Adipocyte (in vitro differentiated cells): ENCODE data around the gene MADCAM1.

Experiments
- DNase-seq: peaks from one replicate; pipeline ENCODE4 v3.0.0-alpha.2; 2015; ENCODE audit warnings: low read depth
- H3K27me3 ChIP-seq: replicated peaks from 2 replicates; pipeline ENCODE4 v1.7.0; 2013; ENCODE audit warnings: mild to moderate bottlenecking, low read length, moderate library complexity; ENCODE audit not compliant: control insufficient read depth, insufficient read depth
- H3K36me3 ChIP-seq: 2 replicates; pipeline ENCODE4 v1.7.0; 2013; ENCODE audit warnings: low read length, mild to moderate bottlenecking, moderate library complexity; ENCODE audit not compliant: control insufficient read depth, insufficient read depth, severe bottlenecking
- H3K4me1 ChIP-seq: 2 replicates; pipeline ENCODE4 v1.7.0; 2013; ENCODE audit warnings: mild to moderate bottlenecking, low read length, moderate library complexity; ENCODE audit not compliant: control insufficient read depth, insufficient read depth
- H3K4me3 ChIP-seq: 2 replicates; pipeline ENCODE4 v1.7.0; 2013; ENCODE audit warnings: mild to moderate bottlenecking, low read length, moderate library complexity
- H3K9ac ChIP-seq: 2 replicates; pipeline ENCODE4 v1.7.0; 2013; ENCODE audit warnings: mild to moderate bottlenecking, low read length, moderate library complexity
- H3K9me3 ChIP-seq: 2 replicates; pipeline ENCODE4 v1.7.0; 2013; ENCODE audit warnings: mild to moderate bottlenecking, low read length, moderate library complexity; ENCODE audit not compliant: control insufficient read depth

Gene MADCAM1

GRCh38 chr19:506404-507285, 10.4 kb downstream of the MADCAM1 start:
- DNase-seq, result peak; percentile 100
- H3K9me3 ChIP-seq, result no peaks in the 10 kb centered on the region

GRCh38 chr19:507286-508203, 11.3 kb downstream of the MADCAM1 start, which contains the start of gene TPGS1:
Gene TPGS1, plus strand, starts transcription at chr19:507497. Its CDS starts 10 bp downstream, at chr19:507507.
- Histone ChIP-seq H3K9me3 (no peaks in the 10 kb centered on the region), H3K27me3 (no peaks in the 10 kb centered on the region), H3K4me3 (peak within 1 kb of the TSS; percentile 90), H3K9ac (peak within 1 kb of the TSS; percentile 99), H3K36me3 (peaks cover 6% of the 10 kb centered on the region), H3K4me1 (peaks cover 24% of the 10 kb centered on the region)
- DNase-seq, result peak; percentile 90

More at GRCh38 chr19:506404-507285, 10.4 kb downstream of the MADCAM1 start:
- peaks cover 24% of the 10 kb centered on the region for H3K4me1 ChIP-seq
- H3K9ac ChIP-seq, result peak overlapping the region; percentile 99
- H3K4me3 ChIP-seq, result peak overlapping the region; percentile 90
- H3K27me3 ChIP-seq, result no peaks in the 10 kb centered on the region
- H3K36me3 ChIP-seq, result peaks cover 6% of the 10 kb centered on the region

GRCh38 chr19:508204-509150, 12.2 kb downstream of the MADCAM1 start:
- peak overlapping the region; percentile 90 for H3K4me3 ChIP-seq
- no peaks in the 10 kb centered on the region for H3K9me3 ChIP-seq
- H3K9ac ChIP-seq, result peak overlapping the region; percentile 99
- no peaks in the 10 kb centered on the region for H3K27me3 ChIP-seq
- peaks cover 24% of the 10 kb centered on the region for H3K4me1 ChIP-seq
- DNase-seq, result no peak
- peaks cover 6% of the 10 kb centered on the region for H3K36me3 ChIP-seq

GRCh38 chr19:510606-511100, 14.4 kb downstream of the MADCAM1 start:
- Histone ChIP-seq H3K36me3 (peaks cover 15% of the 10 kb centered on the region), H3K9me3 (no peaks in the 10 kb centered on the region), H3K4me3 (no peak overlapping the region), H3K27me3 (no peaks in the 10 kb centered on the region), H3K4me1 (peaks cover 24% of the 10 kb centered on the region), H3K9ac (peak overlapping the region; percentile 68)
- peak; percentile 96 for DNase-seq

- no peaks in the 10 kb centered on the region for H3K27me3 ChIP-seq
- peak overlapping the region; percentile 68 for H3K9ac ChIP-seq
- peak; percentile 76 for DNase-seq
- H3K9me3 ChIP-seq, result no peaks in the 10 kb centered on the region
- H3K4me1 ChIP-seq, result peaks cover 23% of the 10 kb centered on the region
- H3K36me3 ChIP-seq, result peaks cover 15% of the 10 kb centered on the region
- H3K4me3 ChIP-seq, result no peak overlapping the region
These were observed 15.0 kb downstream of the MADCAM1 start for GRCh38 chr19:511101-511851.

- Histone ChIP-seq H3K36me3 (peaks cover 15% of the 10 kb centered on the region), H3K9ac (no peak overlapping the region), H3K27me3 (no peaks in the 10 kb centered on the region), H3K4me1 (peaks cover 21% of the 10 kb centered on the region), H3K4me3 (no peak overlapping the region), H3K9me3 (no peaks in the 10 kb centered on the region)
- no peak for DNase-seq
These were observed 16.5 kb downstream of the MADCAM1 start for GRCh38 chr19:512547-513365.

- peaks cover 15% of the 10 kb centered on the region for H3K36me3 ChIP-seq
- H3K4me1 ChIP-seq, result peaks cover 13% of the 10 kb centered on the region
- no peak overlapping the region for H3K9ac ChIP-seq
- no peaks in the 10 kb centered on the region for H3K27me3 ChIP-seq
- H3K4me3 ChIP-seq, result no peak overlapping the region
- no peak for DNase-seq
- H3K9me3 ChIP-seq, result no peaks in the 10 kb centered on the region
These were observed 17.3 kb downstream of the MADCAM1 start for GRCh38 chr19:513368-514165.

GRCh38 chr19:514166-514663, 17.9 kb downstream of the MADCAM1 start:
- peaks cover 15% of the 10 kb centered on the region for H3K36me3 ChIP-seq
- H3K4me1 ChIP-seq, result peaks cover 11% of the 10 kb centered on the region
- H3K9me3 ChIP-seq, result no peaks in the 10 kb centered on the region
- DNase-seq, result no peak
- no peaks in the 10 kb centered on the region for H3K27me3 ChIP-seq
- no peak overlapping the region for H3K4me3 ChIP-seq
- no peak overlapping the region for H3K9ac ChIP-seq
